DND-41 (cell line): ENCODE data around the gene GBP5.
"Not testable (repeated sequence)": the region's sequence is repeated elsewhere in the genome, so short reads cannot be mapped to it uniquely, and the experiment has no call there.

Experiments
- CTCF ChIP-seq: IDR thresholded peaks from 2 replicates; pipeline ENCODE4 v1.5.1; 2012; ENCODE audit warnings: borderline replicate concordance, low read length, moderate library complexity, mild to moderate bottlenecking; ENCODE audit not compliant: poor library complexity, severe bottlenecking; ENCODE audit errors: extremely low read depth
- EZH2 ChIP-seq: IDR thresholded peaks from 3 replicates; pipeline ENCODE4 v1.6.1; 2012; ENCODE audit warnings: borderline replicate concordance, low read depth, mild to moderate bottlenecking, moderate library complexity, low read length, inconsistent platforms; ENCODE audit not compliant: severe bottlenecking

GRCh38 chr1:89272269-89273041 is at the start of gene GBP5:
- not testable (repeated sequence) for TF ChIP-seq CTCF, EZH2
